Stomach (tissue), 9 donors: ENCODE data around the gene ICAM5. TPM values are rescaled to one million over a fixed set of nuclear protein-coding genes. Genes with fewer than 3 reads are reported as not detected.

ENCODE experiments used
- DNase-seq, 2 donors: peaks; one replicate each; pipeline versions ENCODE4 v3.0.0 to v3.0.0-alpha.2; 2013 to 2019
- H3K27ac ChIP-seq, 5 donors: fragments of 200-600 bp in 4 of 5; sonication (generic) in 4 of 5; one replicate each; pipeline ENCODE4 v1.5.1; 2013 to 2019; ENCODE audit warnings: mild to moderate bottlenecking in 1 of 5, moderate library complexity in 1 of 5
- H3K27me3 ChIP-seq, 3 donors: fragments of 200-600 bp; sonication (generic); one replicate each; pipeline ENCODE4 v1.5.1; 2017 to 2019; ENCODE audit warnings: mixed run types in 1 of 3
- H3K36me3 ChIP-seq, 4 donors: fragments of 200-600 bp; sonication (generic); 1 replicate in 3 of 4; 2 replicates in 1 of 4; pipeline ENCODE4 v1.5.1; 2016 to 2019
- H3K4me1 ChIP-seq, 4 donors: fragments of 200-600 bp; sonication (generic); one replicate each; pipeline ENCODE4 v1.5.1; 2016 to 2019
- H3K4me3 ChIP-seq, 4 donors: fragments of 200-600 bp; sonication (generic) in 3 of 4; one replicate each; pipeline ENCODE4 v1.5.1; 2016 to 2019; ENCODE audit warnings: mild to moderate bottlenecking in 1 of 4
- H3K9me3 ChIP-seq, 4 donors: fragments of 200-600 bp; sonication (generic); one replicate each; pipeline ENCODE4 v1.5.1; 2016 to 2019
- EP300 ChIP-seq: sonication (generic); formaldehyde crosslinking; IDR thresholded peaks from one replicate; pipeline ENCODE4 v1.6.1; 2017; ENCODE audit warnings: antibody characterized with exemption
- POLR2A ChIP-seq, 4 donors: fragments of 450-650 bp; IDR thresholded peaks; one replicate each; pipeline ENCODE4 v1.6.1; 2016; ENCODE audit warnings: antibody characterized with exemption in 4 of 4, control low read depth in 2 of 4, mild to moderate bottlenecking in 1 of 4, moderate library complexity in 1 of 4
- POLR2AphosphoS5 ChIP-seq, 3 donors: sonication (generic); formaldehyde crosslinking; IDR thresholded peaks; one replicate each; pipeline ENCODE4 v1.6.1; 2016; ENCODE audit warnings: antibody characterized with exemption in 3 of 3
- WGBS, 5 donors: extraction: QIAGEN DNeasy Blood & Tissue Kit in 3 of 5; methylation state at CpG; one replicate each; pipeline versions ENCODE4 v1.1.5 to v1.1.7; 2013 to 2018; 5-methylcytosine and 5-hydroxymethylcytosine counted together
- intact Hi-C: fragments of 100-400 bp; cut with DNase I; formaldehyde crosslinking; loops from one replicate; pipeline ENCODE4 v1.15.1; 2023; ENCODE audit warnings: low total_unique reads
- polyA plus RNA-seq, 3 donors: library from polyadenylated mRNA; stranded (reverse); fragments of 200-250 nt; gene quantifications; one replicate each; pipeline ENCODE4 v1.2.3, GENCODE V29; 2013
- total RNA-seq, 5 donors: library from RNA; depleted of rRNA; stranded (reverse); fragments of >200 nt; gene quantifications; one replicate each; pipeline versions ENCODE4 v1.1.0 to v1.2.3, GENCODE V29; 2014 to 2016
- TF ChIP-seq, protein P1 (sequence below), 7 experiments: fragments of 450-650 bp in 4 of 7; fragments of 200-600 bp in 3 of 7; sonication (generic) in 3 of 7; IDR thresholded peaks; one replicate each; pipeline ENCODE4 v1.5.1; 2016 to 2019; ENCODE audit warnings: antibody characterized with exemption in 7 of 7, control low read depth in 2 of 7, mild to moderate bottlenecking in 1 of 7
- donor health status: healthy with polysubstance abuse.
- donor health status: Bipolar disorder and iron deficiency.
- donor health status: healthy.

ICAM5 gene
- total and polyA plus RNA-seq, 8 donors = 0.12 to 0.50 (median 0.45) TPM; not detected in 5

DNA sequence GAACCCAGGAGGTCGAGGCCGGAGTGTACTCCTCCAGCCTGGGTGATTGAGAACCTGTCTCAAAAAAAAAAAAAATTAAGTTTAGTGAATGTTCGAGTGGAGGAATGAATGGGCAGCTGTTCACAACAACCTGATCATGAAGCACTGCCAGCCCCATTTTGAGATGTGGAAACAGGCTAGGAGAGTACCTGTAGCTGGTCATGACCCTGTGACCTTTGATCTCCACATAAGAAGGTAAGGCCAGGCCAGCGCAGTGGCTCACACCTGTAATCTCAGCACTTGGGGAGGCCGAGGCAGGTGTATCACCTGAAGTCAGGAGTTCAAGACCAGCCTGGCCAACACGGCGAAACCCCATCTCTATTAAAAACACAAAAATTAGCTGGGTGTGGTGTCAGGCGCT, 36.0 kb downstream of the ICAM5 start:
- no peaks in the 10 kb centered on the region for H3K27me3 ChIP-seq
- intact Hi-C loops = loop anchor here (10.0 kb wide), 1 partner anchor 49 kb away; no protein-coding TSS in a partner anchor
- H3K36me3 ChIP-seq = peaks cover 94 to 100% (median 99%) of the 10 kb centered on the region in 4 donors
- no peak overlapping the region for H3K27ac ChIP-seq
- H3K9me3 ChIP-seq = no peaks in the 10 kb centered on the region
- 84 to 90% (median 90%) methylated on average over 8 of the region's 8 CpGs for WGBS, 5 donors
- H3K4me1 ChIP-seq = peaks cover 0 to 3% (median 0%) of the 10 kb centered on the region in 4 donors
- H3K4me3 ChIP-seq = no peak overlapping the region
- no peak for TF ChIP-seq POLR2AphosphoS5 (IDR thresholded peaks at IDR 0.05)
- no peak for TF ChIP-seq EP300
- TF ChIP-seq, protein P1, sequence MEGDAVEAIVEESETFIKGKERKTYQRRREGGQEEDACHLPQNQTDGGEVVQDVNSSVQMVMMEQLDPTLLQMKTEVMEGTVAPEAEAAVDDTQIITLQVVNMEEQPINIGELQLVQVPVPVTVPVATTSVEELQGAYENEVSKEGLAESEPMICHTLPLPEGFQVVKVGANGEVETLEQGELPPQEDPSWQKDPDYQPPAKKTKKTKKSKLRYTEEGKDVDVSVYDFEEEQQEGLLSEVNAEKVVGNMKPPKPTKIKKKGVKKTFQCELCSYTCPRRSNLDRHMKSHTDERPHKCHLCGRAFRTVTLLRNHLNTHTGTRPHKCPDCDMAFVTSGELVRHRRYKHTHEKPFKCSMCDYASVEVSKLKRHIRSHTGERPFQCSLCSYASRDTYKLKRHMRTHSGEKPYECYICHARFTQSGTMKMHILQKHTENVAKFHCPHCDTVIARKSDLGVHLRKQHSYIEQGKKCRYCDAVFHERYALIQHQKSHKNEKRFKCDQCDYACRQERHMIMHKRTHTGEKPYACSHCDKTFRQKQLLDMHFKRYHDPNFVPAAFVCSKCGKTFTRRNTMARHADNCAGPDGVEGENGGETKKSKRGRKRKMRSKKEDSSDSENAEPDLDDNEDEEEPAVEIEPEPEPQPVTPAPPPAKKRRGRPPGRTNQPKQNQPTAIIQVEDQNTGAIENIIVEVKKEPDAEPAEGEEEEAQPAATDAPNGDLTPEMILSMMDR (IDR thresholded peaks at IDR 0.05) = no peak
- no peak for TF ChIP-seq POLR2A (IDR thresholded peaks at IDR 0.05)
- DNase-seq = no peak

DNA sequence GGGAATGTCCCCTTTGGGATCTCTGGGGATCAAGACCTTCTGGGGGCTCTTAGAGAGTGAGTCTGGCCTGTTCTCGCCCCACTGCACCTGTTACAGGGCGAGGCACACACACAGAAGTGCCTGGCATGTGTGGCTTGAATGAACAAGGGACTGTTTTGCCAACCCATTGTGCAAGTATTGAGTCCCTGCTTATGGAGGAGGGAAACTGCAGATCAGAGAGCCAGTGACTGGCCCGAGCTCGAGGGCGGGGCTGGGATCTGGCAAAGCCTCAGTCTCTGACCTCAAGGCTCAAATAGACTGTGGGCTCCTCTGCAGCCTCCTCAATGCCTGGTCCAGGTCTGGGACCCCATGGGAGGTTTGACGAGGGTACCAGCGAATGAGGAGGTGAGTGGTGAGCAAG, 38.0 kb downstream of the ICAM5 start:
- peaks cover 75 to 85% (median 79%) of the 10 kb centered on the region in 4 donors for H3K36me3 ChIP-seq
- H3K27me3 ChIP-seq = no peaks in the 10 kb centered on the region
- TF ChIP-seq POLR2A (IDR thresholded peaks at IDR 0.05) = no peak
- TF ChIP-seq EP300 = no peak
- no peak for TF ChIP-seq POLR2AphosphoS5 (IDR thresholded peaks at IDR 0.05)
- TF ChIP-seq, protein P1 (IDR thresholded peaks at IDR 0.05) = no peak
- no peaks in the 10 kb centered on the region for H3K9me3 ChIP-seq
- intact Hi-C loops = loop anchor here (10.0 kb wide), 1 partner anchor 47 kb away; no protein-coding TSS in a partner anchor
- H3K4me1 ChIP-seq = peaks cover 9 to 18% (median 13%) of the 10 kb centered on the region in 4 donors
- H3K27ac ChIP-seq = no peak overlapping the region
- WGBS, 5 donors = 81 to 88% (median 85%) methylated on average over 7 of the region's 7 CpGs
- no peak for DNase-seq
- no peak overlapping the region for H3K4me3 ChIP-seq

DNA sequence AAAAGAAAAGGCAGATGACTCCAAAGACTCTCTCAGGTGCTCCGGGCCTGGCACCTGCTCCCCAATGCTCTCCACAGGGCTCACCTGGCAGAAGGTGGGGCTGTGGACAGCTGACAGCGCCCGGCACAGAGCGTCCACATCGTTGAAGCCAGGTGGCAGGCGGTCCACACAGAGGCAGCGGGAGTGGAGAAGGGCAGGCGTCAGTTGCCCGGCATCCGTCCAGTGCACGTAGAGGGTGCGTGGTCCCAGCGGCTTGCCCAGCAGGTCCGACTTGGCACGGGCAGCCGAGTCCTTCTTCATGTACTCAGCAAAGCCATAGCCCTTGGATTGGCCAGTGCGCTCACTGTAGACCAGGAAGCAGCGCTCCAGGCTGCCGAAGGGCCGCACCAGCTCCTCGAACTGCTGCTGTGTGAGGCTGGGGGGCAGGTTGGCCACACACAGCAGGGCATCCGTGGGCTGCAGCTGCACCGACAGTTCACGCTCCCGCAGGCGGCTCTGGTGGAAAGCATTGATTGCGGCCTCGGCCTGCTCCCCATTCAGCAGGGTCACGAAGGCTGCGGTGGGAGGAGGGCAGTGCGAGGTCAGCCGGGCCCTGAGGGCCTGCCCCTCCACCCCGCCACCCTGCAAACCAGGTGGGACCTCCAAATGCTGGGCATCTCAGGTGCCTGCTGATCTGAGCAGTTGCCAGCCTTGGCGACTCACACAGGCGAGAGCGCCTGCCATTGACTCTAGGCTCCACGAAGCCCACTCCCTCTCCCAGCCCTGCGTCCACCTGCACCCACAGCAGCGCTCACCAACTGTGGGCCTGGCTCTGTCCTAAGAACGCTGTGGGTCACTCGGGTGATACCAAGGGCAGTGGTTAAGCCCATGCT, 39.0 kb downstream of the ICAM5 start:
- peaks cover 65 to 75% (median 69%) of the 10 kb centered on the region in 4 donors for H3K36me3 ChIP-seq
- intact Hi-C loops = loop anchor here (10.0 kb wide), 1 partner anchor 46 kb away; no protein-coding TSS in a partner anchor

DNA sequence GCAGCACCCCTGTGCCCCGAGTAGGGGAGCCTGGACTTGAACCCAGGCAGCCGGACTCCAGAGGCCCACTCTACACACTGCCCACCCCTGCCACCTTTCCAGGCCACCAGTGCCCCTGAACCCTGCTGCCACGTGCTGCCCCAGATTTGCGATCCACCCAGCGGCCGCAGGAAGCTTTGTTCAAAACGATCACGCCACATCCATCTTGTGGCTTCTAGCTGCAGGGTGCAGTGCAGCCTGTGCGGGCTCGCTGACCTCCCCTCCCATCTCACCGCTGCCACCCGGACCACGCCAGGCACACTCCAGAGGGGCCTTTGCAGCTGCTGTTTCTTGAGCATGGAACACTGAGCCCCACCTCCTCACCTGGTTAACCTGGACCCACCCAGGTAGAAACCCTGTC, 39.8 kb downstream of the ICAM5 start:
- Histone ChIP-seq H3K9me3 (no peaks in the 10 kb centered on the region), H3K36me3 (peaks cover 58 to 67% (median 61%) of the 10 kb centered on the region in 4 donors), H3K27ac (no peak overlapping the region), H3K4me3 (no peak overlapping the region), H3K27me3 (no peaks in the 10 kb centered on the region), H3K4me1 (peaks cover 17 to 29% (median 26%) of the 10 kb centered on the region in 4 donors)
- intact Hi-C loops = loop anchor here (10.0 kb wide), 1 partner anchor 45 kb away; no protein-coding TSS in a partner anchor
- TF ChIP-seq EP300 (no peak), POLR2A (IDR thresholded peaks at IDR 0.05) (no peak), POLR2AphosphoS5 (IDR thresholded peaks at IDR 0.05) (no peak)
- TF ChIP-seq, protein P1 (IDR thresholded peaks at IDR 0.05) = no peak
- no peak for DNase-seq
- 89 to 96% (median 95%) methylated on average over 13 of the region's 13 CpGs for WGBS, 5 donors

More for the DNA sequence above, 39.0 kb downstream of the ICAM5 start:
- Histone ChIP-seq H3K27me3 (no peaks in the 10 kb centered on the region), H3K27ac (no peak overlapping the region), H3K4me1 (peaks cover 9 to 22% (median 19%) of the 10 kb centered on the region in 4 donors), H3K4me3 (no peak overlapping the region), H3K9me3 (no peaks in the 10 kb centered on the region)
- TF ChIP-seq EP300 = no peak
- TF ChIP-seq POLR2A (IDR thresholded peaks at IDR 0.05) = no peak
- no peak for TF ChIP-seq POLR2AphosphoS5 (IDR thresholded peaks at IDR 0.05)
- TF ChIP-seq, protein P1 (IDR thresholded peaks at IDR 0.05) = no peak
- 92 to 96% (median 95%) methylated on average over 14 to 41 of the region's 41 CpGs for WGBS, 5 donors
- DNase-seq = no peak
